Measurements from ENCODE around the gene FNTB.

The FNTB gene

GRCh38 chr14:64952598-64953309, 33.9 kb upstream of the FNTB start:
- DNase-seq = peak in 1 of 58 donors; percentile 23

- DNase-seq = peak in 2 of 58 donors; percentile 50
Observed at GRCh38 chr14:64953310-64953654, 33.4 kb upstream of the FNTB start.

GRCh38 chr14:64953661-64954060, 33.0 kb upstream of the FNTB start:
- peak in 3 of 58 donors; percentile 9 to 68 (median 66) for DNase-seq

- no peak for DNase-seq
Observed at GRCh38 chr14:64954491-64955240, 32.0 kb upstream of the FNTB start.

- no peak for DNase-seq
Observed at GRCh38 chr14:64955297-64955696, 31.4 kb upstream of the FNTB start.

GRCh38 chr14:64956697-64957406, 29.8 kb upstream of the FNTB start:
- no peak for DNase-seq

GRCh38 chr14:64958201-64958600, 28.5 kb upstream of the FNTB start:
- no peak for DNase-seq

GRCh38 chr14:64958743-64959142, 28.0 kb upstream of the FNTB start:
- DNase-seq = no peak

GRCh38 chr14:64960762-64961276, 25.9 kb upstream of the FNTB start:
- DNase-seq = peak in 1 of 58 donors; percentile 13

GRCh38 chr14:64963611-64964010, 23.1 kb upstream of the FNTB start:
- DNase-seq = no peak

- peak in 3 of 58 donors; percentile 27 to 46 (median 34) for DNase-seq
Observed at GRCh38 chr14:64965356-64966000, 21.2 kb upstream of the FNTB start.

- DNase-seq = no peak
Observed at GRCh38 chr14:64966976-64967375, 19.7 kb upstream of the FNTB start.

GRCh38 chr14:64968167-64968566, 18.5 kb upstream of the FNTB start:
- DNase-seq = peak in 20 of 58 donors; percentile 9 to 78 (median 44)

GRCh38 chr14:64968651-64969050, 18.0 kb upstream of the FNTB start:
- DNase-seq = peak in 1 of 58 donors; percentile 22

GRCh38 chr14:64970041-64970440, 16.7 kb upstream of the FNTB start:
- DNase-seq = no peak

- DNase-seq = no peak
Observed at GRCh38 chr14:64970776-64971477, 15.8 kb upstream of the FNTB start.

- peak in 2 of 58 donors; percentile 36 to 43 for DNase-seq
Observed at GRCh38 chr14:64971491-64971942, 15.2 kb upstream of the FNTB start.

GRCh38 chr14:64971943-64972791, 14.5 kb upstream of the FNTB start, which contains the start of gene RAB15:
Gene RAB15 (minus strand): TSS chr14:64972336. CDS start chr14:64972076, 260 bp downstream.
- DNase-seq = peak in 9 of 58 donors; percentile 13 to 57 (median 40)

- DNase-seq = no peak
Observed at GRCh38 chr14:64973026-64973442, 13.7 kb upstream of the FNTB start.

Measured in anterior cingulate cortex (tissue), 58 donors.